Fibroblast of skin of scalp (primary cell): ENCODE data around the gene SLC22A23.
"Not testable (repeated sequence)": the region's sequence is repeated elsewhere in the genome, so short reads cannot be mapped to it uniquely, and the experiment has no call there.

Experiments used
- DNase-seq: peaks from one replicate; pipeline ENCODE4 v3.0.0-alpha.2; 2013

Gene SLC22A23

GRCh38 chr6:3259491-3259958 is 197.3 kb downstream of the SLC22A23 start:
- DNase-seq, result peak; percentile 39

GRCh38 chr6:3258720-3259490 is 197.9 kb downstream of the SLC22A23 start, which contains the start of gene PSMG4:
TSS of gene PSMG4 (plus strand) at chr6:3258947. CDS start at chr6:3259023, 76 bp downstream.
- peak; percentile 91 for DNase-seq

- DNase-seq, result no peak
These were observed 198.6 kb downstream of the SLC22A23 start for GRCh38 chr6:3258201-3258600.

DNA sequence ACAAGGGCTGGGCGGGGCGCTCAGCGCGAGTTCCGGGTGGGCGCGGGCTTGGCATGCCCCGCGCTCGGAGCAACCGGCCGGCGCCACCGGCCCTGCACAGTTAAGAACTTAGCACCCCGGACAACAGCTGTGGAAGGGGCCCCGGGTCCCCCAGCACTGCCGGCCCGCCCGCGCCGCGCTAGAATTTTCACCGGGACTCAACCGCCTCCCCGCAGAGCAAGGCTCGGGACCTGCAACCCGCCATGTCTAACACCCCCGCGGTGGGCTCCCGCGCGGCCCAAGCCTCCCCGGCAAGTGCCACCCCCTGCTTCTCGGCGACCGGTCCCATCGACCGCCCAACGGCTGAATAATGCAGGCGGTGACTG is 203.3 kb downstream of the SLC22A23 start:
- DNase-seq, result no peak

- no peak for DNase-seq
These were observed 203.8 kb downstream of the SLC22A23 start for GRCh38 chr6:3252861-3253596.

- no peak for DNase-seq
These were observed 204.5 kb downstream of the SLC22A23 start for GRCh38 chr6:3252369-3252768.

DNA sequence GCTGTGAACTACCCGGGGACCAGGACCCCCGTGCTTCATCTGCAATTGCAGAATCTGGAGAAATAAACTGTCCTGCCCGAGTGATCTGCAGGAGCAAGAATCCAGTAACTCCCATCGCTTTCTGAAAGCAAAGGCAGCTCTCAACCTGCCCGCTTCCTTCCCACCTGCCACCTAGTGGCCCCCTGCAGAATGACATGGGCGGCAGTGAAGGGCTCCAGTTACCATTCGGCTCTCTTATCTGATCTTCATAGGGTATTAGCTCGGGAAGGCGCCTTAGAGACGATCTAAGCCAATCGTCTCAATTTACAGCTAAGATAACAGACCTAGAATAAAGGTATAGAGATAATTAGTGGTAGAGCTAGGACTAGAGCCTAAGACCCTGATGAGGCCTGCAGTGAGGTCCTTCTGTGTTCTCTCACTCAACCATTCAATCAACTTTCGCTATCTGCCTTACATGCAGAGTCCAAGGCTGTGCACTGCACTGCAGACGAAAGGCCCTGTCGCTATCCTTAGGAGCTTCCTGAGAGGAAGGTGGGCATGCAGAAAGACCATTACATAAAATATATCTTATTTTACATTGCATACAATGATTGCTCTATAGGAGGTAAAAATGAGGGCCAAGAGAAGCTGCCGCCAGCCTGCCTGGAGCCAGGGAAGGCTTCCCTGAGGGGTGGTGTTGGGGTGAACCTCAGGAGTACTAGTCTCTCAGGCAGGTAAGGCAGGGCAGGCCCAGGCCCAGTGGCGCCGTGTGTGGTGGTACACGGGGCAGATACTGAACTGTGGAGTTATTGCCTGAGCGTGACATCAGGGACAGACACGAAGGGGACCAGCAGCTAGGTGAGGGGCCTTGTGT is 205.2 kb downstream of the SLC22A23 start:
- DNase-seq, result peak; percentile 79

GRCh38 chr6:3250231-3250675 is 206.6 kb downstream of the SLC22A23 start:
- no peak for DNase-seq

DNA sequence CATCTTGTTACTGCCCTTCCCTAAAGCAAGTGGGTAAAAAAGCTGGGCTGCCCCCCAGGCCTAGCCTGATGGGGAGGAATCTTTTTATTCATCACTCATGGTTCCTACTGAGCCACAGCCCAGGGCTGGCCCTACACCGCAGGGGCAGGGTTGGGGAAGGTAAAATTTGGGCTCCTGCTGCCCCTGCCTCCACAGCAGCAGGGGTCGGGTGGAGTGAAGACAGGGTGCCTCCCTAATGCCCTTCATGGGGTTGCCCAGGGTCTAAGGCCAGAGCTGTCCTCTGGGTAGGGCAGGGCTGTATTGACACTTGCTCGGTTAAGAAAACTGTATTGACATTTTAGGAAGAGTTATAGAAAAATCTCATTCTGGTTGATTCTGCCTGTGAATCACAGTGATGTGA is 207.0 kb downstream of the SLC22A23 start:
- no peak for DNase-seq

GRCh38 chr6:3247255-3248146 is 209.3 kb downstream of the SLC22A23 start:
- peak; percentile 95 for DNase-seq

- DNase-seq, result no peak
These were observed 211.6 kb downstream of the SLC22A23 start for GRCh38 chr6:3245216-3245615.

DNA sequence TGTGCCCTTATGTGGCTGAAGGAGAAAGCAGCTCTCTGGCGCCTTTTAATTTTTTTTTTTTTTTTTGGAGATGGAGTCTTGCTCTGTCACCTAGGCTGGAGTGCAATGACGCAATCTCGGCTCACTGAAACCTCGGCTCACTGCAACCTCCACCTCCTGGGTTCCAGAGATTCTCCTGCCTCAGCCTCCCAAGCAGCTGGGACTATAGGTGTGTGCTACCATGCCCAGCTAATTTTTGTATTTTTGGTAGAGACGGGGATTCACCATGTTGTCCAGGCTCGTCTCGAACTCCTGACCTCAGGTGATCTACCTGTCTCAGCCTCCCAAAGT is 212.1 kb downstream of the SLC22A23 start:
- not testable (repeated sequence) for DNase-seq

DNA sequence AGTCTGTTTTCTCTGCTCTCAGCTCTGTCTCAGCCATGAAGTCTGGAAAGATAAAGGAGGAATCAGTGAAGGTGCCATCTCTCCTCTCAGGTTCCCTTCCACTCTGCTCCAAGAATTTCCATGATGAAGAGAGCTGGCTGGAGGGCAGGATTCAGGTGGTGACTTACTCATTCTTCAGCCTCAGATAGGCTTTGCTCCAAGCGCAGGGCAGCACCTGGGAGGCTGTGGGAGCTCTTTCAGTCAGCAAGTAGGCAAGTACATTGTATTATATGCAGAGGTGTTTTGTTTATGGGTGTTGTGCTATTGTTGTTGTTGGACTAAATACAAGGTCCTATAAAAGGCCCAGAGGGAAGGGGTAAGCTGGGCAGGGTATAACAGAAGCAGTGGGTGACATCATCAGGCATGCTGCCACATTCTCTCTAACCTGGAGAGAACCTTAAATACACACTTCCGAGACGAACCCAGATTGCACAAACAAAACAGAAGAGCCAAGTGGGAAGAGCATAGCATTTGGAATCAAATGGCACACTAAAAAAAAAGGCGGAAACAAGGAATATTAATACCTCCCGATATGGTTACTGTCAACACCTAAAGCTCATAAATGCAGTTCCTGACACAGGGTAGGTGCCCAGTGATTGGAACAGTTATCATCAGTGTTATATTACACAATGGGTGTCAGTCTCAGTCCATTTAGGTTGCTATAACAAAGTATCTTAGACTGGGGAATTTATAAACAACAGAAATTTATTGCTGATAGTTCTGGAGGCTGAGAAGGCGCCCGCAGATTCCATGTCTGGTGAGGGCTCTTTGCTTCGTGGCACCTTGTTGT is 212.6 kb downstream of the SLC22A23 start:
- no peak for DNase-seq

GRCh38 chr6:3242768-3243167 is 214.1 kb downstream of the SLC22A23 start:
- DNase-seq, result no peak

DNA sequence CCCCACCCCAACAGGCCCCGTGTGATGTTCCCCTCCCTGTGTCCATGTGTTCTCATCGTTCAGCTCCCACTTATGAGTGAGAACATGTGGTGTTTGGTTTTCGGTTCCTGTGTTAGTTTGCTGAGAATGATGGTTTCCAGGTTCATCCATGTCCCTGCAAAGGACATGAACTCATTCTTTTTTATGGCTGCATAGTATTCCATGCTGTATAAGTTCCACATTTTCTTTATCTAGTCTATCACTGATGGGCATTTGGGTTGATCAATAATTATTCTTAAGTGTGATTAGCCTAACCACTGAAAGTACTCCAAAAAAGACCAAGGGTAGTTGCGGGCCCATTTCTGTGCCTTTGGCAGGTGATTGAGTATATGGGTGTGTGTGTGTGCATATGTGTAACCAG is 215.1 kb downstream of the SLC22A23 start:
- DNase-seq, result not testable (repeated sequence)

- no peak for DNase-seq
These were observed 216.3 kb downstream of the SLC22A23 start for GRCh38 chr6:3240595-3240994.

DNA sequence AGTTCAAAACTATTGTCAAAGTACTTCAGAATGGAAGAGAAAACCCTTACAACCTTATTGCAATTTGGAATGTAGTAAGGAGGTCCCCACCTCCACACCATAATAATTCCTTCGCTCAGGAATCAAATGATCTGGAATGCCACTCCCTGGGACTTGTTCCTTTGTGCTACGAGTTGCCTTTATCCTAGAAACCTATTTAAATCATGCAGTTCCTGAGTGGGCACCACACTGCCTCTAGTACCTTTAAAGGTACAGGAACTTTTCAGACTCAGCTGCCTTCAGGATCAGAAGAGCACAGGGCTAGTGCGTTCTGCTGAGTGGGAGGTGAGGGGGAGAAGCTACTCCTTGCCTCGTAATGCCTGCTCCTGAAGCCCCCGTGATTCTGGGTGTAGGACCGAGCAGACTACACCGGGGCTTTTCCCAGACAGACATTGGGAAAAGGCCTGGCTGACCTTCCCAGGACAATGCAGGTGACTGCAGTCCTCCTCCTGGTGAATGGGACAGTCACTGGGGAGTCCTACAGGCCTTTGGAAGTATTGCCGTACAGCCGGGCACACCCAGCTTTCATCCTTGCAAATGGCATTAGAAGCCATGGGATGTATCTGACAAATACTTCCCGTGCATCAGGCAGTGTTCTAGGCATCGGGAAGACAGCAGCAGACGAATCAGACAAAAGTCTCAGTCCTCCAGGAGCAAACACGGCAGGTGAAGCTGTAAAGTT is 217.6 kb downstream of the SLC22A23 start:
- DNase-seq, result no peak

- DNase-seq, result peak; percentile 38
These were observed 218.8 kb downstream of the SLC22A23 start for GRCh38 chr6:3237761-3238662.

- no peak for DNase-seq
These were observed 220.8 kb downstream of the SLC22A23 start for GRCh38 chr6:3236005-3236404.
